HG03175 (cell line): Measurements from ENCODE around the gene STPG1.
A peak's percentile ranks its signal among the peaks of the same experiment; 100 is the strongest.

ENCODE experiments used
- ATAC-seq: cut with Tn5 transposase; IDR thresholded peaks from one replicate; pipeline ENCODE4 v1.9.1; 2021; ENCODE audit warnings: mild to moderate bottlenecking, moderate library complexity; ENCODE audit not compliant: unreplicated experiment

STPG1 gene

DNA sequence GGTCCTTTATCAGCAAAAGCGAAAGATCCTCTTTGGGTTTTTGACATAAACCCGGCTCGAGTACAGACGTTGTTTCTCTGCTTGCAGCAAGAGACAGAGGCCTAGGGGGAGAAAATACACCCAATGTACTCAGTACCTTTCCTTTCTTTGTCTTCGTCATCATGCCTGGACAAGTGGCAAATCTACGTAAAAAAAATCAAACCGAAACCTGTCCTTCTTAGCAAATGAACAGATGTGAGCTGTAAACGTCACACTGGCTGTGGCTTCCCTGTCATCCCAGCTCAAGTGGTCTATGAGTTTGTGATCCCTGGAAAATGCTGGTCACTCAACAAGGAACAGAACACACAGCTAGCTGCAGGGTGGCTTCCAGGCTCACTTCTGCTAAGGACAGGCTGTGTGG lies 39.9 kb downstream of the STPG1 start:
- no peak for ATAC-seq

DNA sequence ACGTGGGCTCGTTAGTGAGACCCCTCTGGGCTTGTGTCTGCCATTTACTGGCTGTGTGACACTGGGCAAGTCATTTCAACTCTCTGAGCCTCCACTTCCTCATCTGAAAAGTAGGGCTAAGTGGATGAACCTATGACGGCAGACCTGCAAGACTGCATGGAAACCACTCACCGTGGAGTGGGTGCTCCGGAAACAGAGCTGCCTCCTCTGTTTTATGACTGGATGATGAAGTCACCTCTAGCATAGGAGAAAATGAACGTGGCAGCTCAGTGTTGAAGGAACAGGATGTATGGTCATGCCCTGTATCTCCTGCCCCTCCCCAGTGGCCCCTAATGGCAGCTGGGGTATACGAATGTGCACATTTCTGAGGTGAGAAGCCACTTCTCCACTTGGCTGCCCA lies 40.5 kb downstream of the STPG1 start:
- ATAC-seq, result peak; percentile 81

DNA sequence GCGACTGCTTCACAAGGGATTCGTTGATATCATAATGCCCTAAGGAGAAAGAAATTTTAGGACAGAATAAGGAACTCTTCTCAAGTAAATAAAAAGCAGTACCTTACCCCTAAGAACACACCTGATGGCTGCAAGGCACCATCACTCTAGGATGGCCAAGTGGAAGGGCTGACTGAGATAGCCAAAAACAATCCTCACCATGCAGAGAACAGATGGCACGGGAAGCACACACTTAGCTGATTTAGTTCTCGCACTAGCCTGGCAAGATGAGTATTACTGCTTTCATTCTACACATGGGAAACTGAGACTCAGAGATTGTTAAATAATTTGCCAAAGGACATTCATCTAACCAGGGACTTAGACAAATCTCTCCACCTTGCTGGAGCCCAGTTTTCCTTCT lies 43.8 kb downstream of the STPG1 start:
- no peak for ATAC-seq

DNA sequence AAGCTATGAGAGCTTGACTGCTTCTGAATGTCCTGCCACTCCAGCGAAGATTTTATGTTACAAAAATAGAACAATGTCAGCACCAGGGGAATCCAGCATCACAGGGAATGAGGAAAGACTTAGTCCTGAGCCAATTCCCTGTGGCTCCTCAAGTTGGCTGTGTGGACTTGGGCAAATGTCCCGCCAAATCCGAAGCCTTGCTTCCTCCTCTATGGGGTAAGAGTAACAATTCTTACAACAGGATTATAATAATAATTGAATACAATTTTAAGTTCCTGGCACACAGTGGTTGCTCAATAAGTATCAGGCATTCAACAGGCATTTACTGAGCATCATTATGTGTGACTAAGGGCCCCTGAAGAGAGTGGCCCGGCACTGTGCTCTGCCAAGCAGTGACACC lies 44.4 kb downstream of the STPG1 start:
- no peak for ATAC-seq

DNA sequence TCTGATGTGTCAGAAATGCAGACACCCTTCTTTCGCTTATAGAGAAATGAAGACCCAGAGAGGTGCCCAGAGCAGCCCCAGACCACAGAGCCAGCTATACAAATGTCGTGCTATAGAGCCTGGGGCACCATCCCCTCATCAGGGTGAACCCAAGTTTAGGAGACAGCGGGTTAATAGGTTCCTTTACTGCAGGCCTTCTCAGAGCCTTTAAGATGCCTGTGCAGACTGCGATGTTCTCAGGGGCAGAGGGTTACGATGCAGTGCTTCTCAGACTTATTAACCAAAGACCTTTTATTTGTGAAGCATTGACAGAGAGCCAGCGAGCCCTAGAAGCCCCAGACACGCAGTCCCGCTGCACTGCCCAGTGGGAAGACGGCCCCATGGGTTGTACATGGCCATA lies 46.9 kb downstream of the STPG1 start:
- ATAC-seq, result no peak

DNA sequence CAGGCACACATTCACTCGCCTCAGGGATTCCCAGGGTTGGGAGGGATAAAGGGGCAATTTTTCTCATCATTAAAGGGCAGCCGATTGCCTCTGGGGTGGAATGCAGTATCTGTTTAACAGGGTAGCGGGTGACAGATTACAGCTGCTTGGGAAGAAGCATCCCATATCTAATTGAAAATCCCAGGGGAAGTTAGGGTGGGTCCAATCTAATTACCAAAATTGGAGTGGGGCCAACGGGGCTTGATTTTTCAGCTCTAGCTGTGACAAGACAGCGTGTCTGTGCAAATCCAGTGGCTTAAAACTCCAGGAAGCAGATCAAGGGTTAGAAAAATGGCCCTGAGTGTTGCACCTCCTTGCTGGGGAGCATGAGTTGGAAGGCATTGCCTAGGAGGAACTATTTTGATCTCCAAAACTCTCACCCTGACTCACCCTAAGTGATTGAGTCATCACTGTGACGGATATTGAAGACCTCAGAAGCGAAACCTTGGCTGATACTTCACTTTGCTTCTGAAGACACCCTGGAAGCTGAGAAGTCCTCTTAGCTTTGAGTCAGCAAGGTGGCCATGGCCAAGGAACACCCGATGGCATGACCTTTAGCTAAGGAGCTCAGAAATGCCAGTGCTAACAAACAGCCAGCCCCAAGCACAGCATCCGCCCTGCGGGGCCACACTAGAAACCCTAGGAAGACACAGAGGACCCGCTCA lies 48.5 kb downstream of the STPG1 start:
- ATAC-seq, result no peak

DNA sequence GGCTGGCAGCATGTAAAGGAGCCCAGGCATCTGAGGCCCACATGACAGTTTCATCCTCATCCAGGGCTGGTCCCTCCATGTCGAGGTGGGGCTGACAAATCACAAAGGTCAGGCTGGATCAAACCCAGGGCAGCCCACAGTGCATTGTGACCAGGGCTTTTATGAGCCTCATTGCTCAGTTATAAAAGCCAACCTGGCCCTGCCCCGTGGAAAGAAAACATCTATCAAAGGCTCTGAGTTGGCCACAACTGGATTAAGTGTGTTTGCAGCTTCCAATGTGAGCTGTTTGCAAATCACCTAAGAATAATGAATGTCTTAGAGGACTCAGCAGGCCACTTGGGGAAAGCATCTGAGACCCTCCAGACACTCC lies 49.0 kb downstream of the STPG1 start:
- no peak for ATAC-seq

DNA sequence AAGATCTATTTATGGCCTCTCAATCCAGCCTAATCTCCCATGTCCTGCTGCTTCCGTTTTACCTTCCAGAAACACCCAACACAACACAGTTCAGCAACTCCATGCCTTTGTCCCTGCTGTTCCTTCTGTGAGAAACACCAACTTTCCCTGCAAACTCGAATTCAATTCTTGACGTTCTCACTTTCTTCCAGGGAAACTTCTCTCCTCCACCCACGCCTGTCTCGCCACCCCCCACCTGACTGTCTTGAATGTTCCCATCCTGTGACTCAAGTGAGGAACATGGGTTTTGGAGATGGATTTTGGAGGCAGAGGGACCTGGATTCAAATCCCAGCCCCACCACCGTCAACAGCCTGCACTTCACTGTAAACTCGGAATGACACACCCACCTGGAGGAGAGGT lies 49.6 kb downstream of the STPG1 start:
- ATAC-seq, result no peak

DNA sequence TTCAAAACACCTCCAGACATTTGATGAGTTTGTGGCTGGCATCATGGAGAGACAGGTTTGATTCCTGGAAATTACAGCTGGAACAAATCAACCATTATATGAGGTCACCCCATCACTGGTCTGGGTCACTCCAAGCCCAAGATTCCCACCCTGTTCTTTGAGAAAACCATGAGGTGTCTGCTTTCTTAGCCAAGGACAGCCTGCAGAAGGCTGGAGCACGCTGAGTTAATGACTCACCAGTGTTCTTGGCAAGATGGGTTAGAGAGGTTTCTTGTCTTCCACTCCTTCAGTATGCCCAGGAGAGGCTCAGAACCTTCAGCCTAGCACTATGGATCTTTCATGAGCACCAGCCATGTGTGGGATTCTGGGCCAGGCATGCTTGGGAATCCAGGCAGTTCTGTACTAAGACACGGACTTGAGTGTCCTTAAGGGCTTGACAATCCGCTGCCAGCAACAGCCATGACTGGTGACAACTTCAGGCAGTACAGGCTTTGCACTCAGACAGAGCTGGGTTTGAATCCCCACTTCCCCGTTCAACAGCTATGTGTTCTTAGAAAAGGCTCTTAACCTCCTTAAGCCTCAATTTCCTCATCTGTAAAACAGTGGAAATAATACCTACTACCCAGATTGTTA lies 50.5 kb downstream of the STPG1 start:
- no peak for ATAC-seq

DNA sequence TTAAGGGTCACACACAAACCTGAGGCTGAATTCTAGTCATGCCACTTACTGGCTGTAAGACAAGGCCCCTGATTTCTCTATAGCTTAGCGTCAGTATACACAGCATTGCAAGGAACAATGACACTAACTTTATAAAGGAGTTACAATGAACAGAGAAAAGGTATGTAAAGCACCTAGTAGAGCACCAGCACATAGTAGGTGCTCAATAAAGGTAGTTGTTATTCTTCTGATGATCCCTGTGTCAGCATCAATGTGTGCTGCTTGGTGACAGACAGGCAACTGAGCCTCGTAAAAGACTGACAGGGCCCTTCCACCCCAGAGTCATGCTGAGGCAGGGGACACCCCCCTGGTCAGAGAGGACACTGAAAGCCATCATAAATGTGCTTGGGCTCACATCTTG lies 51.2 kb downstream of the STPG1 start:
- ATAC-seq, result no peak

DNA sequence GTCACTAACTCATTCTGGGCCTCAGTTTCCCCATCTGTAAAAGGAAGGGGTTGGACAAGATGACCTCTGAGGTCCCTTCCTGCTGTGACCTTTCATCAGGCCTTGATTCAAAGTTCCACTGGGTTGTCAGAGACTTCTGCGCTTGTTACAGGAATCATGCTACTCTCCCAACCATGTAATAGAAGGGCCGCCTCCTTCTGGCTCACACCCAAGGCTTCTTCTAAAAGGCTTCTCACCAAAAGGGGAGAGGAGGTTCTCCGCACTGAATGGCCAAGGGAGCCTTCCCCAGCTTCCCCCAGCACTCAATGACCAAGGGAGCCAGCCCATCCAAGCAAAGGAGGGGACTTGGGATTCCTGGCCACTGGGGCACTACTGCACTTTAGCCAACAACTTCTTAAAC lies 51.8 kb downstream of the STPG1 start:
- no peak for ATAC-seq

DNA sequence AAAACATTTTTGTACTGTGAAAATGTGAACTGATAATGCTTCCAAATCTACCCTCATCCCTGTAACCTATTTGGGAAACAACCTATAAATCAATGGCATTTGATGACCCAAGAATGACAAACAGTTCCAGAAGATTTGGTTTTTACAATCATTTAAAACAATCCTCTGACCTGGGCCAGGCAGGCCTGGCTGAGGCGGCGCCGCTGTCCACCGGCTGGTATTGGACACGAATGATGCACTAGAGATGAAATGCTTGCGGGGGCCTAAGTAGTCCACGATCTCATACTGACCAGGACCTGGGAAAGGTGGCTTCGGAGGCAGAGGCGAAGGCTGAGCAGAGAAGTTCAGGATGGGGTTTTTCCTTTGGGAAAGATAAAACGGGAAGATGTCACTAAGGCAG lies 52.9 kb downstream of the STPG1 start:
- ATAC-seq, result no peak

DNA sequence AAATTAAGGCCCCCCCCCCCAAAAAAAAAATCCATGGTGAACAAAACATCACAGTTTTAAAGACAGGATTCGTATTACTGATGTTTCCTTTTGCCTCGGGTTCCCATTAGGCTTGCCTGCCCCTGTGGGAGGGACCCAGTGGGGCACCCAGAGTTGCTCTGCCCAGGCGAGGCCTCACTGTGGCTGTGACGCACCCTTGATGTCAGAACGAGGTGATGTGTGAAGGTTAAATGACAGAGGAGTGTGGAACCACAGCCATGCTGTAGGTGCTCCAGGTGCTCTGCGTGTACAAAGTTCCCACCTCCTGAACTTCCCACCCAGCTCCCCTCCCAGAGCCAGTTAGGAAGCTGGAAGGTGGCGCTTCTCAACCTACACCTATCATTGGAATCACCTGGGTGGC lies 56.5 kb downstream of the STPG1 start:
- no peak for ATAC-seq

DNA sequence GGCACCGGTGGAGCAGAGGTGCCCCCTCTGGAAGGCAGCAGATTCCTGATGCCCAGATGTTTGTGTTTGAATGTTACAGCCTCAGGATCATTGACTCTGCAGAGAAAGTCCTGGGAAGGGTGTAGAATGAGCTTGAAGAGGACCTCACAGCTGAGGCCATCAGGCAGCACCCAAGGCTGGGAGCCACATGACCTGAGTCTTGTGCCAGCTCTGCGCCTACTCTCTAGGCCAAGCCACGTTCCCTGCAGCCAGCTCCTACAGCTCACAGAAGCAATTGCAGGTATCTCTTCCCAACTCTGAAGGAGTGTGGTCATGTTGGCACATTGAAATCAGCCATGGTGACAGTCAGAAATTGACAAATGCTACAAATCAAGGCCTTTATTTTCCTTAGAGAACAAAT lies 58.1 kb downstream of the STPG1 start:
- ATAC-seq, result no peak

DNA sequence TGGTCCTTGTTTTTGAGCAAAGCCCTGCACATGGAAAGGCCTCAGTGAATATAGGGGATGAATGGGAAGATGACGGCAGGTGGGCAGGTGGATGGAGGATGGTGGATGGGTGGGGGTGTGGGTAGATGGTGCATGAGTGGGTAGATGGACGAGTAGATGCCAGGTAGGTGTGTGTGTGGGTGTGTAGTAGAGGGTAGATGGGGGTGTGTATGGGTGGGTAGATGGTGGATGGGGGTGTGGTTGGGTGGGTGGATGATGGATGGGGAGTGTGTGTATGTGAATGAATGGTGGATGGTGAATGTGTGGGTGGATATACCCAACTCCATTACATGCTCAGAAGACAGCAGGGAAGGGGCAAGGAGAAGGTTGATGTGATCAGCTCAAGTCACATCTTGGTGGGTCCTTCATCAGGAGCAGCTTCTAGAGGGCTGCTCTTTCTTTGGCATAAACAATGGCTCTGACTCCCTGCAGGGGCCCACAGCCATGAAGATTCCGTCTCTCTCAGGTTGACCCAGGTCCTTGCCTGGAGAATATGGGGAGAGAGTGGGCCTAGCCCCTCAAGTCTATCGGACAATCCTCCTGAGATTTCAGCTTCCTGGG lies 60.2 kb downstream of the STPG1 start:
- ATAC-seq, result no peak

DNA sequence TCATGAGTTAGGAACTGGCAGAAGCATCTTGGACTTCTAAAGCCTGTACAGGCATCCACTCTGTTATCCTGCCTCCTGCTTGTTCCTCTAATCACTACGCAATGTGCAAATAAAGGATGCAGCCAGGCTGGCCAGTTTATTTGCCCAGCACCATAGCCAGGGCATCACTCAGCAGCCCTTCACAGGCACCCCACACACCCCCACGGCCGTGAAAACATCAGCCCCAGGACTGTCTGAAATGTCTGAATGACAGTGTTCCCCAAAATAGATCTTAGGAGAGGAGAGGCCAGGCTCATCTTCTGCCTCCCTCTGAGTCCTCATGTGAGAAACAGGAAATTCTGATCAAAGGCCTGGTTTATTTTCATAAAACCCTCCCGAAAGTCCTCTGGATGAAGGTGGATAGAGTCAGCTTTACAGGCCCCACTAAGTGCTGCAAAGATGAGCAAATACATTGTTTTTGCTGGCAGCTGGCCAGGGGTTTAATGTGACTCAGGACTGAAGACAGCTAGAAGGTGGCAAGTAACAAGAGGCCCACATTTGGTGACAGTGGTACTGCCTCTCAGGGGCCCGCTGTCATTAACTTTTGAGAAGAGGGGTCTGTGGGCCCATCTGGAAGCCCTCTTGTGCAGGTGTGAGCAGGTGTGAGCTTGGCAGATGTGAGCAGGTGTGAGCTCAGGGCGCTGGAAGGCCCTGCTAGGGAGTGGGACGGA lies 61.5 kb downstream of the STPG1 start:
- no peak for ATAC-seq

DNA sequence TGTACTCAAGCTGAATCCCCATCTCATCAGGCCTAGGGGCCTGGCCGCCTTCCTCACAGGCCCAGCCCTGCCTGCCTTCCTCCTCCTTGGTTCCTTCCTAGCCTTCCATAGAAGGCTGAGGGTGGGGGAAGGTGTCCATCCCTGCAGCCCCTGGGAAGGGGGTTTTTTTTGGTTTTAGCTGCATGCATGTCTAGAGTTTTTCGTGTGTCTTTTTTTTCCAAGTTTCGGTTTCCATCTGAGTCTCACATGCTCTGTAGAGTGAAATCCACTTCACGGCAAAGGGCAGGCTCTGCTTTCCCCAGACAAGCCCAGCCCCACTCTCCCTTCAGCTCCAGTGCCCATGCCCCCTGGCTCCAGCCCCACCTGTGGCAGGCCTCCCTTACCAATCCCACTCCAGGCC lies 62.3 kb downstream of the STPG1 start:
- ATAC-seq, result no peak

DNA sequence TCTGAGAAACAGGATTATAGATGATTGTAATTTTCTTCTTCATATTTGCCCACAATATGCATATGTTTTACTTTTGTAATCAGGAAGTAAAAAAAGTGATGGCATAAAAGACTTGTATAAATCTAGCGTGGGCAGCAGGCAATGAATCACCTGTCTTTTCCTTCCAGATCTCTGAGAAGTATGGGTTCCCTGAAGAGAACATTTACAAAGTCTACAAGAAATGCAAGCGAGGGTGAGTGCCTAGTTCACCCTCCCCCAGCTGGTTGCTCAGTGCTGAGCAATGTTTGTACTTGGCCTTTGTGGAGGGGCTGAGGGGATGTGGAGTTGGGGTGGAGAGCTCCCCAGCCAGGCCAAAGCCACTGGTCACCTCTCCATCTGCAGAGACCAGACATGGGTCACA lies 63.7 kb downstream of the STPG1 start:
- ATAC-seq, result no peak

DNA sequence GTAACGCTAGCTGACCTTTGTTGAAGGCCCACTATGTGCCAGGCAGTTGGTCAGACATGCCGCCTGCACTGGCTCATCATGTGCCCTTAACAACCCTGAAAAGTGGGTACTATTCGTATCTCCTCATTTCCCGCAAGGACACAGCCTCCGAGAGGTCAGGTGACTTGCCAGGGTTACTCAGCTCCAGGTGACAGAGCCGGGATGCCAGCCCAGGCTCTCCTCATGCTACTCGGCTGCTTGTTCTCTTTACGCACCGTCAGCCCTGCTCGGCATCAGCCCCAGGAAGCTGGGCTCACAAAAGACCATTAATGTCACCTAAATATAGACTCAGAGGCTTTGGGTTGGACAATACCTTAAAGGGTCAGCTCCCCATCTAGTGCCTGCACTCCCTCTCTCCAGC lies 65.4 kb downstream of the STPG1 start:
- ATAC-seq, result no peak

DNA sequence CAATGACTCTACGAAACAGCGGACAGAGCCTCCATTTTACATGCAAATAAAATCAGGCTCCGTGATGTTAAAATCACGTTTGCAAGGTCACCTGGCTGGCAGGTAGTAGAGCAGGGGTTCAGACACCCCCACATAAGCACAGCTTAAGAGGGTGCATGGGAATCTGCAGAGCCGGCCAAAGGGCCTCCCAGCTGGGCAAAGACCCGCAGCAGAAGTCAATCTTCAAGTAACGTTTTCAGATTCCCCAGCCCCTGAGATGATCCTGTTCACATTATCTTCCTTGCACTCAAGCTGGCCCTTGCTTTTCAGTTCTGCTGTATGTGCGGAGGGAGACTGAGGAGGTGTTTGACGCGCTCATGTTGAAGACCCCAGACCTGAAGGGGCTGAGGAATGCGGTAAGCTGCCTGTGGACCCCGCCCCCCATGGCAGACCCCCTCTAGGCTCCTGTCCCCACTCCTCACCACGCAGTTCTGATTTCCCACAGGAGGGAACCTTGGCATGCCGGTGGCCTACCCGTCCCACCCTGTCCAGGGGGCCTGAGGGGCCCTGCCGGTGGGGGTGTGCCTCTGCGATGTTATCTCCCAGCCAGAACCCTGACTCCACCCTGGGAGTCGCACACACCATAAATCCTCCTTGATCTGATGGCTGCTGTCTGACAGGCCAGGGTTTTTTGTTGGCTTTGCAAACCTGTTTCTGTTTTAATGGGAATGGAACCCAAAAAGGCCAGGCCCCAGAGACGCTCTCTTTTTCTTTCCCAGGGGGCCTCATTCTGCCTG lies 66.2 kb downstream of the STPG1 start:
- no peak for ATAC-seq

DNA sequence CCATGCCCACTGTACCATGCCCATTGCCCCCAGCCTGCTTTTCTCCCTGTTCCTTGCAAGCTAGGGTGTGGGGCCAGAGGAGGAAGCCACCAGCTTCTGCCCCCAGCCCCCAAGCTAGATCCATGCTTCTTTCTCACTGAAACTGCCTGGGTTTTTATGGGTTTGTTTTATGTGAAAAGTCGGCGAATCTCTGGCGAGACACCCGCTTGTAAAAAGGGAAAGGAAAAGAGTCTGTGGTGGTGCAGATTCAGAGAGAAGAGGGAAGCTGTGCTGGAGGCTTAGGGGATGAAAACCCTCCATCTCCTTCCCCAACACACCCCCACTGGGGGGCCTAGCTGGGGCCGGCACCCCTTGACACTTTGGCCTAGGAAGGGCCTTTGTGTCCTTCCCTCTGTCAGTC lies 68.2 kb downstream of the STPG1 start:
- no peak for ATAC-seq
